H1 (cell line): ENCODE measurements around the gene NAXD. TPM values are rescaled to one million over a fixed set of nuclear protein-coding genes. Genes with fewer than 3 reads are reported as not detected.

ENCODE experiments used
- EGR1 ChIP-seq: IDR thresholded peaks from 2 replicates; pipeline ENCODE4 v1.6.1; 2011; ENCODE audit warnings: low read depth, low read length, borderline replicate concordance
- GTF2F1 ChIP-seq: IDR thresholded peaks from 2 replicates; pipeline ENCODE4 v1.6.1; 2012; ENCODE audit warnings: low read depth, low read length, improper control_type of control experiment, borderline replicate concordance
- HDAC6 ChIP-seq: IDR thresholded peaks from one replicate; pipeline ENCODE4 v1.7.1; 2012; ENCODE audit warnings: low read depth, mild to moderate bottlenecking, inconsistent platforms, low read length, moderate library complexity
- polyA plus RNA-seq, 7 experiments: library from polyadenylated mRNA; depleted of rRNA in 3 of 7; stranded (reverse) in 5 of 7; unstranded in 2 of 7; fragments of >200 nt in 5 of 7; fragments of 200-250 nt in 2 of 7; gene quantifications; 1 replicate in 5 of 7; 2 replicates in 1 of 7; 4 replicates in 1 of 7; pipeline versions ENCODE4 v1.2.1 to v1.2.3, GENCODE V29; 2011 to 2013; ENCODE audit warnings: missing spikeins in 2 of 7, mixed read lengths in 2 of 7
- total RNA-seq: library from RNA; stranded (reverse); fragmentation: NEBNext Ultra II Directional; extraction: Animal tissue kit (Norgen Biotek cat#: 25700); gene quantifications from 2 replicates; pipeline ENCODE4 v1.2.1, GENCODE V29; 2021

The NAXD gene
- total and polyA plus RNA-seq, 2 of the 8 experiments (the other 6 are each of a cell fraction or from before 2014, with no cell fraction given): 25.4 to 35.5 TPM

- no peak for TF ChIP-seq EGR1
- TF ChIP-seq HDAC6: no peak
- no peak for TF ChIP-seq GTF2F1
Observed at GRCh38 chr13:110574161-110574560, 41.2 kb upstream of the NAXD start (continued).
